ENCODE data around the gene EIF2AK2. TPM values are rescaled to one million over a fixed set of nuclear protein-coding genes. Genes with fewer than 3 reads are reported as not detected.

The EIF2AK2 gene
- total RNA-seq, 2 experiments from 2014 or later, result 29.1 to 31.1 TPM

DNA sequence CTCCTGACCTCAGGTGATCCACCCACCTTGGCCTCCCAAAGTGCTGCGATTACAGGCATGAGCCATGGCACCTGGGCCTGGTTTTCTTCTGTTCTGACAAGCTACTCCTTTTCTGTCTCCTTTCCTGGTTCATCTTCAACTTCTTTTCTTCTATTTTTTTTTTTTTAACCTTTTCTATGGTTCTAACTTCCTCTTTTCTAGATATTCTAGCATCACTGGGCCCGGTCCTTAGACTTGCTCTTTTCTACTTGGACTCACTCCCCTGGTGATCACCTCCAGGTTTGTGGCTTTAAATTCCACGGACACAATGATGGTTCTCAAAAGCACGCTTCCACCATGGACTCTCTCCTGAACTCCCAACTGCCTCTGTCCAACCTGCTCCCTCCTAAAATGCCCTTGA lies 2.0 kb downstream of the EIF2AK2 start:
- H3K27ac ChIP-seq (ENCODE audit: low read depth in 1 of 2, low read length in 2 of 2), result no peak overlapping the region
- Mint-ChIP-seq H3K4me3 (peak overlapping the region; percentile 97), H3K27me3 (no peaks in the 10 kb centered on the region), H3K4me1 (ENCODE audit: low read depth) (peaks cover 67% of the 10 kb centered on the region), H3K27ac (peak overlapping the region; percentile 95), H3K9me3 (no peaks in the 10 kb centered on the region), H3K36me3 (ENCODE audit: low read depth) (peaks cover 43% of the 10 kb centered on the region)
- H3K27me3 ChIP-seq (ENCODE audit: control insufficient read depth in 1 of 2, insufficient read depth in 2 of 2, low read length in 2 of 2), result no peaks in the 10 kb centered on the region
- intact Hi-C loops (cut with DNase I, micrococcal nuclease), result loop anchor here (5.0 to 10.0 kb wide), 4 partner anchors 48 to 520 kb away; partner anchors contain the start of genes CDC42EP3 (in 1 of the 2) and STRN (in 1 of the 2)
- ChIA-PET POLR2A (interaction anchor here (0.8 to 2.2 kb wide), 2 partner anchors 70 to 188 kb away, joined by 3 to 12 read pairs; partner anchors contain the start of genes GPATCH11, HEATR5B and STRN), CTCF (interaction anchor here (0.6 kb wide), 1 partner anchor 13 kb away, joined by 3 read pairs; no protein-coding TSS in a partner anchor)
- H3K4me3 ChIP-seq (ENCODE audit: low read length), result no peak overlapping the region
- DNase-seq (no peak), ATAC-seq (ENCODE audit: poor library complexity) (no peak)
- H3K4me1 ChIP-seq (ENCODE audit: insufficient read depth, low read length), result peaks cover 31% of the 10 kb centered on the region
- TF ChIP-seq, protein P1, sequence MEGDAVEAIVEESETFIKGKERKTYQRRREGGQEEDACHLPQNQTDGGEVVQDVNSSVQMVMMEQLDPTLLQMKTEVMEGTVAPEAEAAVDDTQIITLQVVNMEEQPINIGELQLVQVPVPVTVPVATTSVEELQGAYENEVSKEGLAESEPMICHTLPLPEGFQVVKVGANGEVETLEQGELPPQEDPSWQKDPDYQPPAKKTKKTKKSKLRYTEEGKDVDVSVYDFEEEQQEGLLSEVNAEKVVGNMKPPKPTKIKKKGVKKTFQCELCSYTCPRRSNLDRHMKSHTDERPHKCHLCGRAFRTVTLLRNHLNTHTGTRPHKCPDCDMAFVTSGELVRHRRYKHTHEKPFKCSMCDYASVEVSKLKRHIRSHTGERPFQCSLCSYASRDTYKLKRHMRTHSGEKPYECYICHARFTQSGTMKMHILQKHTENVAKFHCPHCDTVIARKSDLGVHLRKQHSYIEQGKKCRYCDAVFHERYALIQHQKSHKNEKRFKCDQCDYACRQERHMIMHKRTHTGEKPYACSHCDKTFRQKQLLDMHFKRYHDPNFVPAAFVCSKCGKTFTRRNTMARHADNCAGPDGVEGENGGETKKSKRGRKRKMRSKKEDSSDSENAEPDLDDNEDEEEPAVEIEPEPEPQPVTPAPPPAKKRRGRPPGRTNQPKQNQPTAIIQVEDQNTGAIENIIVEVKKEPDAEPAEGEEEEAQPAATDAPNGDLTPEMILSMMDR (IDR thresholded peaks at IDR 0.05), result no peak
- no peaks in the 10 kb centered on the region for H3K36me3 ChIP-seq (ENCODE audit: insufficient read depth, low read length)
- H3K9me3 ChIP-seq (ENCODE audit: control insufficient read depth in 1 of 2, insufficient read depth in 1 of 2, low read length in 2 of 2), result no peaks in the 10 kb centered on the region

DNA sequence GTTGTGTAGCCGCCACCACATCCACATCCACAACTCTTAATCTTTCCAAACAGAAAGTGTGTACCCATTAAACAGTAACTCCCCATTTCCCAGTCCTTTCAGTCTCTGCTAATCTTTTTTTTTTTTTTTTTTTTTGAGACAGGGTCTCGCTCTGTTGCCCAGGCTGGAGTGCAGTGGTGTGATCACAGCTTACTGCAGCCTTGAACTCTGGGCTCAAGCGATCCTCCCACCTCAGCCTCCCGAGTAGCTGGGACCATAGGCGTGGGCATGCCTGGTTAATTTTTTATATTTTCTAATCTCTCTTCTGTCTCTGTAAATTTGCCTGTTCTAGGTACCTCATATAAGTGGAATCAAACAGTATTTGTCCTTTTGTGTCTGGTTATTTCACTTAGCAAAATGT lies 3.6 kb downstream of the EIF2AK2 start:
- intact Hi-C loops (cut with DNase I, micrococcal nuclease), result loop anchor here in 1 of 2 experiments (5.0 to 10.0 kb wide), 2 partner anchors 66 to 522 kb away; partner anchors contain the start of gene CDC42EP3
- DNase-seq (no peak), ATAC-seq (ENCODE audit: poor library complexity) (no peak)
- H3K27me3 ChIP-seq (ENCODE audit: control insufficient read depth in 1 of 2, insufficient read depth in 2 of 2, low read length in 2 of 2), result no peaks in the 10 kb centered on the region
- peaks cover 7% of the 10 kb centered on the region for H3K36me3 ChIP-seq (ENCODE audit: insufficient read depth, low read length)
- peak overlapping the region; percentile 61 for H3K4me3 Mint-ChIP-seq
- H3K9me3 Mint-ChIP-seq, result no peaks in the 10 kb centered on the region
- ChIA-PET CTCF (interaction anchor here (0.7 kb wide), 1 partner anchor 944 kb away, joined by 4 read pairs; no protein-coding TSS in a partner anchor), POLR2A (interaction anchor here (0.7 kb wide), 1 partner anchor 50 kb away, joined by 3 read pairs; no protein-coding TSS in a partner anchor)
- no peaks in the 10 kb centered on the region for H3K27me3 Mint-ChIP-seq
- TF ChIP-seq, protein P1 (IDR thresholded peaks at IDR 0.05), result no peak
- no peaks in the 10 kb centered on the region for H3K9me3 ChIP-seq (ENCODE audit: control insufficient read depth in 1 of 2, insufficient read depth in 1 of 2, low read length in 2 of 2)
- H3K36me3 Mint-ChIP-seq (ENCODE audit: low read depth), result peaks cover 58% of the 10 kb centered on the region
- peaks cover 79% of the 10 kb centered on the region for H3K4me1 Mint-ChIP-seq (ENCODE audit: low read depth)
- H3K4me3 ChIP-seq (ENCODE audit: low read length), result no peak overlapping the region
- H3K27ac ChIP-seq (ENCODE audit: low read depth in 1 of 2, low read length in 2 of 2), result no peak overlapping the region
- peak overlapping the region; percentile 31 for H3K27ac Mint-ChIP-seq
- peaks cover 28% of the 10 kb centered on the region for H3K4me1 ChIP-seq (ENCODE audit: insufficient read depth, low read length)

DNA sequence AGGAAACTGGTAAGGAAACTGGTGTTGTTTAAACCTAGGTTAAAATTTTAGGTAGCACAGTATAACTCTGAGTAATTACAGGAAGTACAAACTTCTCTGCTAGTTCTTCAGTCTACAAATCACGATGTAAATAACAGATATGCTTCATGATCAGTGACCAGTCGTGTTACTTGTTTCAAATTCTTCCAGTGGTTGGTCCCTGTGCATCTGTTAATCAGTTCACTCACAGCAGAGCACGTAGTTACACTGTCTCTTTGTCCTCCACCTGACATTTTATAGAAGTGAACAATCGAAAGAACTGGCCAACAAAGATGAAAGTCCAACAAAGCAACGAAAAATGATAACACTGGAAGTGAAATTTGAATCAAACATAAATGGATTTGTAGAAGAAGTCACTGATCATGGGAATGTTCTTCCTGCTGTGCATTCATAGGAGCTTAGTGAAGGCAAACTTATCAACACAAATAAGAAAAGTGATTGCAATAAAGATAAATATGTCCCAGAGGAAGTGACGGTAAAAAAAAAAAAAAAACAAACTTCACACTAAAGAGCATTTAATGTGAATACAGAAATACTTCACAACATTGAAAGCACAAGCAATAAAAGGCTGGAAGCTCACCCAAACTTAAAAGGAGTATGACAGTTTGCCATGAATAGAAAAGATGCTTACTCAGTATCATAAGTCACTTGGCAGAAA lies 7.0 kb downstream of the EIF2AK2 start:
- peak overlapping the region; percentile 3 for H3K4me3 ChIP-seq (ENCODE audit: low read length)
- Mint-ChIP-seq H3K36me3 (ENCODE audit: low read depth) (peaks cover 64% of the 10 kb centered on the region), H3K4me1 (ENCODE audit: low read depth) (peaks cover 52% of the 10 kb centered on the region), H3K27ac (peak overlapping the region; percentile 81), H3K4me3 (peak overlapping the region; percentile 57), H3K9me3 (no peaks in the 10 kb centered on the region), H3K27me3 (no peaks in the 10 kb centered on the region)
- H3K4me1 ChIP-seq (ENCODE audit: insufficient read depth, low read length), result peaks cover 1% of the 10 kb centered on the region
- H3K27me3 ChIP-seq (ENCODE audit: control insufficient read depth in 1 of 2, insufficient read depth in 2 of 2, low read length in 2 of 2), result no peaks in the 10 kb centered on the region
- TF ChIP-seq, protein P1 (IDR thresholded peaks at IDR 0.05), result no peak
- ChIA-PET CTCF (no interaction called here), POLR2A (no interaction called here)
- DNase-seq (peak in 3 of 14 experiments; percentile 38 to 58 (median 54)), ATAC-seq (ENCODE audit: poor library complexity) (peak; percentile 88)
- H3K27ac ChIP-seq (ENCODE audit: low read depth in 1 of 2, low read length in 2 of 2), result no peak overlapping the region
- intact Hi-C loops (cut with DNase I, micrococcal nuclease), result loop anchor here in 1 of 2 experiments (5.0 to 10.0 kb wide), 2 partner anchors 62 to 525 kb away; partner anchors contain the start of gene CDC42EP3
- peaks cover 31% of the 10 kb centered on the region for H3K36me3 ChIP-seq (ENCODE audit: insufficient read depth, low read length)
- no peaks in the 10 kb centered on the region for H3K9me3 ChIP-seq (ENCODE audit: control insufficient read depth in 1 of 2, insufficient read depth in 1 of 2, low read length in 2 of 2)
